Stimulated activated naive CD4-positive, alpha-beta T cell (primary cell): ENCODE data around the gene CAMKK2.
"Not testable (repeated sequence)": the region's sequence is repeated elsewhere in the genome, so short reads cannot be mapped to it uniquely, and the experiment has no call there.

ENCODE experiments used
- DNase-seq, 6 experiments: peaks; one replicate each; lab custom pipeline; 2025; lab: John Stamatoyannopoulos, UW

The CAMKK2 gene

GRCh38 chr12:121296618-121297434 is at the start of gene CAMKK2:
TSS of gene CAMKK2 (minus strand) at chr12:121296709. CDS start at chr12:121274526, 22,183 bp downstream.
- DNase-seq, result peak; percentile 72 to 91 (median 84)

DNA sequence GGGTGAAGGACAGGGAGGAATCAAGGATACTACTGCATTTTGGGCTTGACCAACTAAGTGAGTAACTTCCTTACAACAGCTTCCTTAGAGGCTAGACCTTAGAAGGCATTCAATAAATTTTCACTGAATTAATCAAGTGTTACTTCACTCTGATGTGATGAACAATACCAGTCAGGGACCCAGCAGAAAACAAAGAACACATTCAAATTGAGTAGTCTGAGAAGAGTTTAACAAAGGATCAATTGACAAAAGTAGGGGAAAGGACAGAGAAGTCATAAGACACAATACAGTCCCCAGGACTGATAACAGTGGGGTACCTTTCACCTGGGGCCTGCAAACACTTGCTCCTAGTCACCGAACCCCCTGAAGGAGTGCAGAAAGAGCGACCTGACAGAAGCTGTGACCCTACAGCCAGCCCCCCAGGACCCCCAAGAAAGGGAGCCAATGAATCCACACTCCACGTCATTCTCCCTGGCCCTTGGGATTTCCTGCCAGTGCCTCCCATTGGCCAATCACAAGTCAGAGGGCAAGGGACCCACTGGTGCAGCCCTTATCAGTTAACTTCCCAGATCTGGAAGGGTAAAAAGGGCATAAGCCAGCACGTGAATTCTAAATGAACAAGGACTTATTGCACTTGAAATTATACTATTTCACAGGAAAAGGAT is 48.8 kb upstream of the CAMKK2 start:
- no peak for DNase-seq

DNA sequence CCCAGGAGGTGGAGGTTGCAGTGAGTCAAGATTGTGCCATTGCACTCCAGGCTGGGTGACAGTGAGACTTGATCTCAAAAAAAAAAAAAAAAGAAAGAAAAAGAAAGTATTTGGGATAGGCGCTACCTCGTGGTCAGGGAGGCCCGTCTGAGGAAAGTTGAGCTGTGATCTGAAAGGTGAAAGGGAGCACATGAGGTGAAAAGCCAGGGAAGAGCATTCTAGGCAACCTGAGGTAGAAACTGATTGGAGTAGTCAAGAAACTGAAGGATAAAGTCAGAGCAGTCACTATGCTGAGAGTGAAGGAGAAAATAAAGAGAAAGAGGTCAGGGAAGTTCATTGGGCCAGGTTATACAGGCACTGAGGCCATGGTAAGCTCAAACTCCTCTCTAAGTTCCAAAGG is 48.0 kb upstream of the CAMKK2 start:
- DNase-seq, result no peak

DNA sequence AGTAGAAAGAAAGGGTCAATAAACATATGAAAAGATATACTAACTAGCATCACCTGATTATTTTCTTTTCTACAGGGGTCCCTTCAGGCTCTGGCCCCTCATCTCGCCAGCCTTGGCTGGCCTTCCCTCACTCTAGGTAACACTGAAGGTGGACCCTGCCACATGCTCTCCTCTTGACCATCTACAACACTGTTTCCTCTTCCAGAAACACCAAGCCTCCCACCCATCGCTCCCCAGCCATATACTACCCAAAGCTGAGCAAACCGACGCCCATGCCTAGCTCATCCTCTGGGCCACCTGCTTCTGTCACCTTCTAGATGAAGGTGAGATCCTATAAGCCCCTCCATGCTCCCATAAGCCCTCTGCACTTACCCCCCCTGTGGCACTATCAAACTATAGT is 40.9 kb upstream of the CAMKK2 start:
- no peak for DNase-seq

- peak in 3 of 6 experiments; percentile 21 to 53 (median 51) for DNase-seq
Measured at GRCh38 chr12:121334513-121335343, 38.2 kb upstream of the CAMKK2 start.

GRCh38 chr12:121333747-121334146 is 37.2 kb upstream of the CAMKK2 start:
- no peak for DNase-seq

- no peak for DNase-seq
Measured at GRCh38 chr12:121331248-121331647, 34.7 kb upstream of the CAMKK2 start.

DNA sequence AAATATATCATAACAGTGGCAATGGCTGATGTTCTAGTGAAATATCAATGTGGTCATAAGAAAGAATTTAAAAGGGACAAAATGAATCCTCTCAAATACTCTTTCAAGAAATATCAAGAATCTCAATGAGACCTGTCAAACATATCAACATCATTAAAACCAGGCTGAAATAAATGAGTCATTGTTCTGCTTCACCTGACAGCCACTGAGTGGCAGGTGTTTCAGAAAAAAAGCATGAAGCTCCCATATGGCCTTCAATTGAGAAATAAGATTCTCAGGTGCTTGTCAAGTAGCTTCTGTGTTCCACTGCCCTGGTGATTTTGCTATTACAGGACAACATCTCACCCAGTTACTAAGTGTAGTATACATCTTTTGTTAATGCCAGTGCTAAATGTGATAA is 34.2 kb upstream of the CAMKK2 start:
- DNase-seq, result no peak

DNA sequence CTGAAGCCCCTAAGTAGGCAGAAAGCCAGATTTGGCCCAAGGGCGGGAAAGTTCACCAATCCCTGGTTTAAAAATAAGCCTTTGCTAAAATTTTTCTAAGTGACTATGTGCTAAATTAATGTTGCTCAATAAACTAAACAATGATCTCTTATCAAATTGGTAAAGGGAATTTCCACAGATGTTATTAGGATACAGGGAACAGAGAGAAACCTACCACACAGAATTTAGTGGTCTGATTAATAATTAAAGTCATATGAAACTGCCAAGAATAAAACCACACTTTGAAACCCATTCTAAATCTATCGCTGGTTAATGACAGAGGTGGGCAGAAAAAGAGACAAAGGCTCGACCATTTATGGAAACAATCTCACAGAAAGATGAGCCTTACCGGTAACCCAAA is 33.7 kb upstream of the CAMKK2 start:
- DNase-seq, result no peak

GRCh38 chr12:121328620-121329019 is 32.1 kb upstream of the CAMKK2 start:
- no peak for DNase-seq

DNA sequence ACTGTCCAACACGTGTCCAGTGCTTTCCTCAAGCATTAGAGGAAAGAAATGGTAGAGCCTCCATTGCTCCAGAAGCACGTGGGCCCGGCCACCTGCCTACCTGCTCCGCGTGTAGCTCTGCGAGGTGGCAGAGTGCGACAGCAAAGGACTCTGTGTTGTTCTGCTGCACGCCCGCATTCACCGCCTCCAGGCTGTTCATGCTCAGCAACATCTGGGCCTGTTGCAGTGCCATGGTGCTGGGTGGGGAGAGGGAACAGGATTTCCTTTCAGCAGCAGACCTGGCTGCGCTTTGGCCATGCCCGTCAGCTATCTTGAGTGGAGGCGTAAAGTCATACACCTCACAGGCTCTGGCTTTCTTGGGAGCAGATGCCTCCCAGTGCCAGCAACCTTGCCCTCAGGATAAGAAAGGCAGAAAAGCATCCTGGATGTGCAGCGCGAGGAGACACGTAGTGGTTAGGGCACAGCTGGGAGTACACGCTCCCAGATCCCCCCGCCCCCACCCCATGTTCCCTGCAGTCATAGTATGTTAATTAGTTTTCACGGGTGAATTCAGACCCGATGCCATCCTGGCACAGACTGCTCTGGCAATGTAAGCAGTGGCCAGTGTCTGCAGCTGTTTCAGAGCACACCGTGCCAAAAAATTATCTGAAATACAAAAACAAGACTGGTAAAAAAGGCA is 30.6 kb upstream of the CAMKK2 start:
- DNase-seq, result no peak

DNA sequence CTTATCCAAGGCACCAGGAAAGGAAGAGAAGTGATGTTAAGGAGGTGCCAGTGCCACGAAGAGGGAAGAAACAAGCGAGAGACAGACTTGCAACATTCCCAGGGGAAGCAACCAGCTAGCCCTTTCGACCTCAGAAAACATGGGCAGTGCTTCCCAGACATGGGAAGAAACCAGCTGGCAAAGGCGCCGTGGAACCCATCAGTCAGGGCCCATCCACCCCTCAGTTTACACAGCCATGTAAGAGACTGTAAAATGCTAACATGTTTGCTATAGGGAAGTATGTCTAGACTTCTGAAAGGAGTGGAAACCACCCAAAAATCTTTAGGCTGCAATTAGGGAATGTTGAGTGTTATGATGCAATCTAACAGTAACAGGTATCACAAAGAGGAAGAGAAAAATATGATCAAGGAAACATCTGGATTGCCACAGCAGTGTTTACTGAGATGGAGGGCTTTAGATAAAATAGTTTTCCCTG is 29.4 kb upstream of the CAMKK2 start:
- no peak for DNase-seq

DNA sequence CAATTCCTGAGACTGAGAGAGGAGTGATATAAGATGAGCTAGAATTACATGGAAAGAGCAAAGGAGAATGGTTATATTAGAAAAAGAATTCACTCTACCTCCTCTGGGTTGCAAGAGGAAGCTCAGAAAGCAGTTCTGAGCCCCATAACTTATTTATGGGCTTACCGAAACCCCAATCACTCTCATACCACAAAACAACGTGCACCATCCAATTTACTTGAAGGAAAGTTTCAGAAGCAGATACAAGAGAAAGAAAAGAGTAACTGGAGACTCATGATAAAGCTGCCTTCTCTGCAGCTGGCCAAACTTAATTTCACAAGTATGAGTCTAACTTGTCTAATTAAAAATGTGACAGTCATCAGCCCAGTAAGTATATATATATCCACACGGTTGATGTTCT is 27.4 kb upstream of the CAMKK2 start:
- DNase-seq, result no peak

GRCh38 chr12:121318121-121318520 is 21.6 kb upstream of the CAMKK2 start:
- DNase-seq, result no peak

DNA sequence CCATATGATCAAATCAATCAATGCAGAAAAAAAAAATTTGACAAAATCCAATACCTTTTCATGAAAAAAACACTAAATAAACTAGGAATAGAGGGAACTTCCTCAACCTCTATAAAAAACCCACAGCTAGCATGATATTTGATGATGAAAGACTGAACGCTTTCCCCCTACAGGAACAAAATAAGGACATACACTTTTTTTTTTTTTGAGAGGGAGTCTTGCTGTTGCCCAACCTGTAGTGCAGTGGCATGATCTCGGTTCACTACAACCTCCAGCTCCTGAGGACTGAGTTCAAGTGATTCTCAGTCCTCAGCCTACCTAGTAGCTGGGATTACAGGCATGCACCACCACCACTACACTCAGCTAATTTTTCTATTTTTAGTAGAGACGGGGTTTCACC is 17.9 kb upstream of the CAMKK2 start:
- DNase-seq, result no peak

- DNase-seq, result not testable (repeated sequence)
Measured at GRCh38 chr12:121310231-121310630, 13.7 kb upstream of the CAMKK2 start.

GRCh38 chr12:121307397-121307796 is 10.9 kb upstream of the CAMKK2 start:
- DNase-seq, result not testable (repeated sequence)

- no peak for DNase-seq
Measured at GRCh38 chr12:121304306-121304705, 7.8 kb upstream of the CAMKK2 start.

DNA sequence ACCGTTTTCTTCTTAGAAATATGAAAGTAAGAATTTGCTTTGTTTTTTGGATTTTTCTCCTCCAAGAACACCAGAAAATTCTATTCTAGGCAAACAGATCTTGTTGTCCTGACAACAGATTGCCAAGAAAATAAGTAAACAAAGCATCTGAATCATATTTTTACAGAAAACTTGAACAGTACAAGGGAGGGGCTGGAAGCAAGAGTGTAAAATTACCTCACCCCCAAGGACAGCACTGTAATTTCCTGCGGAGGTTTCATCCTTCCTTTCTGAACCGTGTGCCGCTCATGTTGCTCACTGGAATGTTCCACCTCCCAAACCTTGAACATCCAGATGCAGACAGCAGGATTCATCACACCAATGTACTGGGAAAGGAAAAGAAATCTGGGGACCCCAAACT is 5.4 kb upstream of the CAMKK2 start:
- DNase-seq, result no peak

- no peak for DNase-seq
Measured at GRCh38 chr12:121300083-121300819, 3.7 kb upstream of the CAMKK2 start.

- DNase-seq, result no peak
Measured at GRCh38 chr12:121299662-121300061, 3.2 kb upstream of the CAMKK2 start.
